GM13977 (cell line): ENCODE results near the gene ZNF668.

Experiments
- DNase-seq: peaks from one replicate; pipeline ENCODE4 v3.0.0; 2012; ENCODE audit warnings: low spot score
- in situ Hi-C: fragments of 300-500 bp; cut with MboI; formaldehyde crosslinking; loops from one replicate; pipeline ENCODE4 v1.12.0; 2022; ENCODE audit warnings: low sequenced_read_pairs, low pct_unique_long_range_greater_than_20kb, mixed read lengths, inconsistent platforms; ENCODE audit not compliant: unreplicated experiment
- TF ChIP-seq, protein P1 (sequence below): IDR thresholded peaks from 2 replicates; pipeline ENCODE4 v1.5.1; 2012; ENCODE audit warnings: mild to moderate bottlenecking, control low read depth; ENCODE audit not compliant: insufficient read depth; ENCODE audit errors: extremely low read depth, missing control alignments

The ZNF668 gene

DNA sequence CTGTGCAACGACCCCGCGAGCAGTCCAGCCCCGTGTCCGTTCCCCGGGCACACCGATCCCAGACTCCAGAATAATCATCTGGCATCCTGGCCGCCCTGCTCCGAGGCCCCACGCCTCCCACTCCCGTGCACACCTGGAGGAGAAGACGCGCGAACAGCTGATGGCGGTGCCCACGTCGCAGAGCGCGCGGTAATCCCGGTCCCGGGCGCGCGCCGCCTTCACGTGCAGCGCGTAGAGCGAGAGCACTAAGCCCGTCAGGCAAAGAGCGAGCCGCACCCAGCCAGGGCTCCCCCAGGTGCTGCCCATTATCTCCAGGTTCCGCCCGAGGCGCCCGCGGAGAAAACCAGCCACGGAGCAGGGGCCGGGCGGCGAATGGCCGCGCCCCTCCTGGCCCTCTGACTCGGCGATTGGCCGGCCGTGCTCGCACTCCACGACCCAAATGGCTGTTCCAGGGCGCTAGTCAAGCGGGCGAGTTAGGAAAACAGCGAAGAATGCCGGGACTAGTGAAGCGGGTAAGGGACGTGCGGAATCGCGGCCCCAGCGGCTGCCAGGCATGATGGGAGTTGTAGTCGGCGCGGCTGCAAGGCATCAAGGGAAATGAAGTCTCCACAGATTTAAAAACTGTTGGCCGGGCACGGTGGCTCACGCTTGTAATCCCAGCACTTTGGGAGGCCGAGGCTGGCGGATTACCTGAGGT, 20.5 kb upstream of the ZNF668 start, which contains the start of gene VKORC1:
Gene VKORC1, minus strand, starts transcription at position 374 of the 697 bp plus-strand sequence. Its CDS starts 68 bp downstream, at position 306.
- peak; percentile 92 for DNase-seq
- TF ChIP-seq, protein P1, sequence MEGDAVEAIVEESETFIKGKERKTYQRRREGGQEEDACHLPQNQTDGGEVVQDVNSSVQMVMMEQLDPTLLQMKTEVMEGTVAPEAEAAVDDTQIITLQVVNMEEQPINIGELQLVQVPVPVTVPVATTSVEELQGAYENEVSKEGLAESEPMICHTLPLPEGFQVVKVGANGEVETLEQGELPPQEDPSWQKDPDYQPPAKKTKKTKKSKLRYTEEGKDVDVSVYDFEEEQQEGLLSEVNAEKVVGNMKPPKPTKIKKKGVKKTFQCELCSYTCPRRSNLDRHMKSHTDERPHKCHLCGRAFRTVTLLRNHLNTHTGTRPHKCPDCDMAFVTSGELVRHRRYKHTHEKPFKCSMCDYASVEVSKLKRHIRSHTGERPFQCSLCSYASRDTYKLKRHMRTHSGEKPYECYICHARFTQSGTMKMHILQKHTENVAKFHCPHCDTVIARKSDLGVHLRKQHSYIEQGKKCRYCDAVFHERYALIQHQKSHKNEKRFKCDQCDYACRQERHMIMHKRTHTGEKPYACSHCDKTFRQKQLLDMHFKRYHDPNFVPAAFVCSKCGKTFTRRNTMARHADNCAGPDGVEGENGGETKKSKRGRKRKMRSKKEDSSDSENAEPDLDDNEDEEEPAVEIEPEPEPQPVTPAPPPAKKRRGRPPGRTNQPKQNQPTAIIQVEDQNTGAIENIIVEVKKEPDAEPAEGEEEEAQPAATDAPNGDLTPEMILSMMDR, result no peak
- in situ Hi-C loops, result no loop called here

GRCh38 chr16:31094088-31094423, 20.0 kb upstream of the ZNF668 start:
- TF ChIP-seq, protein P1, result no peak
- in situ Hi-C loops, result no loop called here
- DNase-seq, result no peak

- DNase-seq, result no peak
- in situ Hi-C loops, result no loop called here
- TF ChIP-seq, protein P1, result no peak
These were observed 19.2 kb upstream of the ZNF668 start for GRCh38 chr16:31093132-31093703.

- no peak for DNase-seq
- in situ Hi-C loops, result no loop called here
- TF ChIP-seq, protein P1, result no peak
These were observed 18.3 kb upstream of the ZNF668 start for GRCh38 chr16:31092330-31092729.

DNA sequence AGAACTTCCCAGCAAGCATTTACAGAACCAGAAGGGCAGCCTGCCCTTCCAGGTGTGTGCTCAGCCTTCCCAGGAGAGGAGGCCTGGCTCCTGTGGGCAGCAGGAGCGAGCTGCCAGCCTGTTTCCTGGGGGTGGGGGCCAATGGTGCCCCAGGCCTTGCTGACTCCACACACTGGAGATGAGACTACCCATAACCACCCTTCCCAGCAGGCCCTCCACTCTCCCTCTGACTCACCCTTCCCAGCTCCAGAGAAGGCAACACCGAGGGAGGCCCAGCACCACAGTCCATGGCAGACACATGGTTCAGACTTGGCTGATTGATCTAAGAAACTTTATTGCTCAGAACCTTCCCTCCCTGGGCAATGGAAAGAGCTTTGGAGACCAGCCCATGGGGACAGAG, 16.5 kb upstream of the ZNF668 start:
- in situ Hi-C loops, result no loop called here
- no peak for DNase-seq
- TF ChIP-seq, protein P1, result no peak

- in situ Hi-C loops, result no loop called here
- DNase-seq, result no peak
- TF ChIP-seq, protein P1, result no peak
These were observed 15.2 kb upstream of the ZNF668 start for GRCh38 chr16:31089199-31089598.
